SK-N-SH treated with all-trans-retinoic acid at 6 μM for 48 hours (cell line): ENCODE data around the gene UTF1.

Experiments used
- ARNTL ChIP-seq: fragments of 450-650 bp; formaldehyde crosslinking; IDR thresholded peaks from 2 replicates; pipeline ENCODE4 v1.5.0; 2020; ENCODE audit warnings: low read depth, mild to moderate bottlenecking, moderate library complexity, borderline replicate concordance
- BACH2 ChIP-seq: fragments of 250-450 bp; sonication (Bioruptor Pico); IDR thresholded peaks from 2 replicates; pipeline ENCODE4 v1.9.0; 2021; ENCODE audit warnings: mild to moderate bottlenecking, borderline replicate concordance
- CSDC2 ChIP-seq: fragments of 250-450 bp; sonication (Bioruptor Pico); IDR thresholded peaks from 2 replicates; pipeline ENCODE4 v1.5.0; 2020; ENCODE audit warnings: mild to moderate bottlenecking, moderate library complexity
- RARB ChIP-seq: fragments of 250-450 bp; sonication (Bioruptor Pico); IDR thresholded peaks from 2 replicates; pipeline ENCODE4 v1.8.0; 2021; ENCODE audit warnings: mild to moderate bottlenecking, moderate library complexity
- TCF4 ChIP-seq: fragments of 250-450 bp; sonication (Bioruptor Pico); IDR thresholded peaks from 2 replicates; pipeline ENCODE4 v1.8.0; 2021; ENCODE audit warnings: mild to moderate bottlenecking, moderate library complexity, borderline replicate concordance
- TOX ChIP-seq: fragments of 250-450 bp; sonication (Bioruptor Pico); IDR thresholded peaks from 2 replicates; pipeline ENCODE4 v1.8.0; 2021; ENCODE audit warnings: mild to moderate bottlenecking, moderate library complexity, borderline replicate concordance
- ZC3H10 ChIP-seq: fragments of 250-450 bp; sonication (Bioruptor Pico); IDR thresholded peaks from 2 replicates; pipeline ENCODE4 v1.5.1; 2021; ENCODE audit warnings: mild to moderate bottlenecking, moderate library complexity
- ZFP3 ChIP-seq: fragments of 250-450 bp; sonication (Bioruptor Pico); IDR thresholded peaks from 2 replicates; pipeline ENCODE4 v1.5.0; 2020; ENCODE audit warnings: mild to moderate bottlenecking, moderate library complexity
- ZNF565 ChIP-seq: fragments of 450-650 bp; formaldehyde crosslinking; conservative IDR thresholded peaks from 2 replicates; pipeline ENCODE4 v1.5.0; 2020; ENCODE audit warnings: low read depth, mild to moderate bottlenecking, moderate library complexity
- ZNF70 ChIP-seq: fragments of 450-650 bp; formaldehyde crosslinking; IDR thresholded peaks from 2 replicates; pipeline ENCODE4 v1.5.0; 2020; ENCODE audit warnings: mild to moderate bottlenecking, moderate library complexity
- TF ChIP-seq, protein P1 (sequence below): fragments of 250-450 bp; sonication (Bioruptor Pico); IDR thresholded peaks from 2 replicates; pipeline ENCODE4 v1.8.0; 2020; ENCODE audit warnings: mild to moderate bottlenecking, moderate library complexity, borderline replicate concordance
- TF ChIP-seq, protein P2 (sequence below): fragments of 250-450 bp; sonication (Bioruptor Pico); IDR thresholded peaks from 2 replicates; pipeline ENCODE4 v1.5.0; 2020; ENCODE audit warnings: mild to moderate bottlenecking, moderate library complexity

GRCh38 chr10:133195611-133196010, 34.4 kb upstream of the UTF1 start:
- TF ChIP-seq ZNF70 (CRISPR knock-in tag) (no peak), ZNF565 (CRISPR knock-in tag) (no peak), ZC3H10 (no peak), TCF4 (CRISPR knock-in tag) (no peak), RARB (CRISPR knock-in tag) (no peak), TOX (CRISPR knock-in tag) (no peak), ARNTL (CRISPR knock-in tag) (no peak), BACH2 (CRISPR knock-in tag) (no peak), ZFP3 (CRISPR knock-in tag) (no peak), CSDC2 (no peak)
- TF ChIP-seq, protein P1, sequence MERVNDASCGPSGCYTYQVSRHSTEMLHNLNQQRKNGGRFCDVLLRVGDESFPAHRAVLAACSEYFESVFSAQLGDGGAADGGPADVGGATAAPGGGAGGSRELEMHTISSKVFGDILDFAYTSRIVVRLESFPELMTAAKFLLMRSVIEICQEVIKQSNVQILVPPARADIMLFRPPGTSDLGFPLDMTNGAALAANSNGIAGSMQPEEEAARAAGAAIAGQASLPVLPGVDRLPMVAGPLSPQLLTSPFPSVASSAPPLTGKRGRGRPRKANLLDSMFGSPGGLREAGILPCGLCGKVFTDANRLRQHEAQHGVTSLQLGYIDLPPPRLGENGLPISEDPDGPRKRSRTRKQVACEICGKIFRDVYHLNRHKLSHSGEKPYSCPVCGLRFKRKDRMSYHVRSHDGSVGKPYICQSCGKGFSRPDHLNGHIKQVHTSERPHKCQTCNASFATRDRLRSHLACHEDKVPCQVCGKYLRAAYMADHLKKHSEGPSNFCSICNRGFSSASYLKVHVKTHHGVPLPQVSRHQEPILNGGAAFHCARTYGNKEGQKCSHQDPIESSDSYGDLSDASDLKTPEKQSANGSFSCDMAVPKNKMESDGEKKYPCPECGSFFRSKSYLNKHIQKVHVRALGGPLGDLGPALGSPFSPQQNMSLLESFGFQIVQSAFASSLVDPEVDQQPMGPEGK = no peak
- TF ChIP-seq, protein P2, sequence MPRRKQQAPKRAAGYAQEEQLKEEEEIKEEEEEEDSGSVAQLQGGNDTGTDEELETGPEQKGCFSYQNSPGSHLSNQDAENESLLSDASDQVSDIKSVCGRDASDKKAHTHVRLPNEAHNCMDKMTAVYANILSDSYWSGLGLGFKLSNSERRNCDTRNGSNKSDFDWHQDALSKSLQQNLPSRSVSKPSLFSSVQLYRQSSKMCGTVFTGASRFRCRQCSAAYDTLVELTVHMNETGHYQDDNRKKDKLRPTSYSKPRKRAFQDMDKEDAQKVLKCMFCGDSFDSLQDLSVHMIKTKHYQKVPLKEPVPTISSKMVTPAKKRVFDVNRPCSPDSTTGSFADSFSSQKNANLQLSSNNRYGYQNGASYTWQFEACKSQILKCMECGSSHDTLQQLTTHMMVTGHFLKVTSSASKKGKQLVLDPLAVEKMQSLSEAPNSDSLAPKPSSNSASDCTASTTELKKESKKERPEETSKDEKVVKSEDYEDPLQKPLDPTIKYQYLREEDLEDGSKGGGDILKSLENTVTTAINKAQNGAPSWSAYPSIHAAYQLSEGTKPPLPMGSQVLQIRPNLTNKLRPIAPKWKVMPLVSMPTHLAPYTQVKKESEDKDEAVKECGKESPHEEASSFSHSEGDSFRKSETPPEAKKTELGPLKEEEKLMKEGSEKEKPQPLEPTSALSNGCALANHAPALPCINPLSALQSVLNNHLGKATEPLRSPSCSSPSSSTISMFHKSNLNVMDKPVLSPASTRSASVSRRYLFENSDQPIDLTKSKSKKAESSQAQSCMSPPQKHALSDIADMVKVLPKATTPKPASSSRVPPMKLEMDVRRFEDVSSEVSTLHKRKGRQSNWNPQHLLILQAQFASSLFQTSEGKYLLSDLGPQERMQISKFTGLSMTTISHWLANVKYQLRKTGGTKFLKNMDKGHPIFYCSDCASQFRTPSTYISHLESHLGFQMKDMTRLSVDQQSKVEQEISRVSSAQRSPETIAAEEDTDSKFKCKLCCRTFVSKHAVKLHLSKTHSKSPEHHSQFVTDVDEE = no peak
